ENCODE results near the gene UBR3.

DNA sequence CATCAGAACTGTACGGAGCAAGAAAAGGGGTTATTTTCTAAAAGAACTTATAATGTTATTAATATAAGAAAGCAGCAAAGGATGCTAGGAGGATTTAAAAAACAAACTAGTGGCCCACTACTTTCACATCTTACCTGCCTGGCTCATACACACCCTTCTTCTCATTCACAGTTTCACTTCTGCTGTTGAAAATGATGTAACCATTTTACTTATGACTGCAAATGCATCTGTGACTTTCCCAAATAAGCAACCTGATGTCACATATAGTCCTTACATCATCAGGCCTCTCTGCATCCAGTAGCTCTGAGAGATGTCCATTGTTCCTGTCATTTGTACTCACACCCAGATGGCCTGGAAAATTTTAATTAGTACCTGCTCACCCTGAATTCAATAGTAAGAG lies 248.9 kb downstream of the UBR3 start:
- TF ChIP-seq, protein P1, sequence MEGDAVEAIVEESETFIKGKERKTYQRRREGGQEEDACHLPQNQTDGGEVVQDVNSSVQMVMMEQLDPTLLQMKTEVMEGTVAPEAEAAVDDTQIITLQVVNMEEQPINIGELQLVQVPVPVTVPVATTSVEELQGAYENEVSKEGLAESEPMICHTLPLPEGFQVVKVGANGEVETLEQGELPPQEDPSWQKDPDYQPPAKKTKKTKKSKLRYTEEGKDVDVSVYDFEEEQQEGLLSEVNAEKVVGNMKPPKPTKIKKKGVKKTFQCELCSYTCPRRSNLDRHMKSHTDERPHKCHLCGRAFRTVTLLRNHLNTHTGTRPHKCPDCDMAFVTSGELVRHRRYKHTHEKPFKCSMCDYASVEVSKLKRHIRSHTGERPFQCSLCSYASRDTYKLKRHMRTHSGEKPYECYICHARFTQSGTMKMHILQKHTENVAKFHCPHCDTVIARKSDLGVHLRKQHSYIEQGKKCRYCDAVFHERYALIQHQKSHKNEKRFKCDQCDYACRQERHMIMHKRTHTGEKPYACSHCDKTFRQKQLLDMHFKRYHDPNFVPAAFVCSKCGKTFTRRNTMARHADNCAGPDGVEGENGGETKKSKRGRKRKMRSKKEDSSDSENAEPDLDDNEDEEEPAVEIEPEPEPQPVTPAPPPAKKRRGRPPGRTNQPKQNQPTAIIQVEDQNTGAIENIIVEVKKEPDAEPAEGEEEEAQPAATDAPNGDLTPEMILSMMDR (IDR thresholded peaks at IDR 0.05): no peak
- TF ChIP-seq POLR2A (IDR thresholded peaks at IDR 0.05): no peak
